ENCODE results near the gene BEND7. TPM values are rescaled to one million over a fixed set of nuclear protein-coding genes. Genes with fewer than 3 reads are reported as not detected.
A peak's percentile ranks its signal among the peaks of the same experiment; 100 is the strongest.
"Not testable (repeated sequence)": the region's sequence is repeated elsewhere in the genome, so short reads cannot be mapped to it uniquely, and the experiment has no call there.

The BEND7 gene
- total and polyA plus RNA-seq, 8 donors, result 4.6 to 32.1 (median 21.0) TPM

- Histone ChIP-seq H3K36me3 (peaks cover 5 to 39% (median 17%) of the 10 kb centered on the region in 4 donors), H3K9me3 (no peaks in the 10 kb centered on the region), H3K27me3 (peaks cover 0 to 45% (median 9%) of the 10 kb centered on the region in 3 donors), H3K4me1 (peaks cover 12 to 21% (median 15%) of the 10 kb centered on the region in 4 donors), H3K27ac (no peak overlapping the region), H3K4me3 (no peak overlapping the region)
- WGBS, 5 donors, result 76 to 86% (median 79%) methylated on average over 7 of the region's 7 CpGs
- no peak for DNase-seq
- intact Hi-C loops (cut with DNase I; ENCODE audit: low total_unique reads), result no loop called here
- no peak for TF ChIP-seq POLR2A (IDR thresholded peaks at IDR 0.05)
Measured at GRCh38 chr10:13441476-13441875, 87.3 kb downstream of the BEND7 start.

DNA sequence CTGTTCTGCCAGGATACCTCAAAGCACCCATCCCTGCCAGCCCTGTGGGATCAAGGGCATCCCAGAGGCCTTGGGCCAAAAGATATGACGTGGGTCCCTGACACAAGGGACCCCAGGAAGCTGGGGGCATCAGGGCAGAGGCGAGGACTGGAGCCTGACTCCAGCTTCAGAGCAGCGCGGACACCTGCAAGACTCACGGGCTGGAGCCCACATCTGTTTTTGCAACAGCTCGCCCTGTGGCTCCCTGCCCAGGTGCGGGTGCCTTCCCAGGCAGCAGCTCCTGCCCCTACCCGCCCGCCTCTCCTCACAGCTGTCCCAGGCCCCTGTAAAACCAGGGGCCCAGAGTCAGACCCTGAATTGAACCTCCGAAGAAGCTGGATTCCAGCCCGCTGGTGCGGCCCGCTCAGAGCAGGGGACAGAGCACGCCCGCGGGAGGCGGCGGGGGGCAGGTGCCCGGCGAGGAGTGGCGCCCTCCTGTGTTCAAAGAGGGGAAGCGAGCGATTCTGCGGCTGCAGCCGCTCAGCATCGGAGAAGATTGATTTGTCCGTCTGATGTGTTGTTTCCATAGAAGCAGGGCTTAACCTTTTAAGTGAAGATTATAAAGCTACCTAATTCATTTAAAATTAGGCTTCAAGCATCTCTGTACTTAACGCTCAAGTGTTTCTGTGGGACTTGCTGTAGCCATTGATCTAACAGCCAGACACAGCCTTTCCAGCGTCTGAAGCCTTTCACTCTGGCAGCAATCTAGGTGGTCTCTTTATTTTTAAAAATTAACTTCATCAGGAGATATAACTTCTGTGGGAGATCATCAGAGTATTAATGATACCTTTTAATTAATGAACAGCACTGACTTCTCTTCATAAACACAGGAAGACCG, 88.4 kb downstream of the BEND7 start:
- intact Hi-C loops (cut with DNase I; ENCODE audit: low total_unique reads), result no loop called here
- Histone ChIP-seq H3K4me3 (peak overlapping the region; percentile 35 to 50 (median 38)), H3K27ac (no peak overlapping the region), H3K36me3 (peaks cover 0 to 28% (median 6%) of the 10 kb centered on the region in 4 donors), H3K4me1 (peaks cover 12 to 21% (median 15%) of the 10 kb centered on the region in 4 donors), H3K9me3 (no peaks in the 10 kb centered on the region), H3K27me3 (peaks cover 0 to 53% (median 9%) of the 10 kb centered on the region in 3 donors)
- TF ChIP-seq POLR2AphosphoS5 (IDR thresholded peaks at IDR 0.05), result peak in 1 of 3 donors; percentile 21
- TF ChIP-seq EP300 (IDR thresholded peaks at IDR 0.05), result no peak
- TF ChIP-seq, protein P1, sequence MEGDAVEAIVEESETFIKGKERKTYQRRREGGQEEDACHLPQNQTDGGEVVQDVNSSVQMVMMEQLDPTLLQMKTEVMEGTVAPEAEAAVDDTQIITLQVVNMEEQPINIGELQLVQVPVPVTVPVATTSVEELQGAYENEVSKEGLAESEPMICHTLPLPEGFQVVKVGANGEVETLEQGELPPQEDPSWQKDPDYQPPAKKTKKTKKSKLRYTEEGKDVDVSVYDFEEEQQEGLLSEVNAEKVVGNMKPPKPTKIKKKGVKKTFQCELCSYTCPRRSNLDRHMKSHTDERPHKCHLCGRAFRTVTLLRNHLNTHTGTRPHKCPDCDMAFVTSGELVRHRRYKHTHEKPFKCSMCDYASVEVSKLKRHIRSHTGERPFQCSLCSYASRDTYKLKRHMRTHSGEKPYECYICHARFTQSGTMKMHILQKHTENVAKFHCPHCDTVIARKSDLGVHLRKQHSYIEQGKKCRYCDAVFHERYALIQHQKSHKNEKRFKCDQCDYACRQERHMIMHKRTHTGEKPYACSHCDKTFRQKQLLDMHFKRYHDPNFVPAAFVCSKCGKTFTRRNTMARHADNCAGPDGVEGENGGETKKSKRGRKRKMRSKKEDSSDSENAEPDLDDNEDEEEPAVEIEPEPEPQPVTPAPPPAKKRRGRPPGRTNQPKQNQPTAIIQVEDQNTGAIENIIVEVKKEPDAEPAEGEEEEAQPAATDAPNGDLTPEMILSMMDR (IDR thresholded peaks at IDR 0.05), result peak in 5 of 7 experiments; percentile 71 to 87 (median 82)
- TF ChIP-seq POLR2A (IDR thresholded peaks at IDR 0.05), result no peak
- WGBS, 5 donors, result 5 to 9% (median 7%) methylated on average over 17 to 30 of the region's 30 CpGs
- peak; percentile 70 to 86 for DNase-seq

- TF ChIP-seq, protein P1 (IDR thresholded peaks at IDR 0.05), result no peak
- no peak for TF ChIP-seq POLR2A (IDR thresholded peaks at IDR 0.05)
- no peak for TF ChIP-seq POLR2AphosphoS5 (IDR thresholded peaks at IDR 0.05)
- no peak for TF ChIP-seq EP300 (IDR thresholded peaks at IDR 0.05)
- WGBS, 5 donors, result 13 to 31% (median 15%) methylated on average over 29 of the region's 29 CpGs
- H3K36me3 ChIP-seq, result peaks cover 0 to 23% (median 2%) of the 10 kb centered on the region in 4 donors
- peak overlapping the region; percentile 35 to 50 (median 38) for H3K4me3 ChIP-seq
- H3K27me3 ChIP-seq, result peaks cover 0 to 53% (median 9%) of the 10 kb centered on the region in 3 donors
- peak; percentile 32 to 40 for DNase-seq
- no peaks in the 10 kb centered on the region for H3K9me3 ChIP-seq
- H3K4me1 ChIP-seq, result peaks cover 12 to 21% (median 15%) of the 10 kb centered on the region in 4 donors
- H3K27ac ChIP-seq, result no peak overlapping the region
- intact Hi-C loops (cut with DNase I; ENCODE audit: low total_unique reads), result loop anchor here (5.0 kb wide), 1 partner anchor 62 kb away; no protein-coding TSS in a partner anchor
Measured at GRCh38 chr10:13439313-13440184, 89.3 kb downstream of the BEND7 start.

DNA sequence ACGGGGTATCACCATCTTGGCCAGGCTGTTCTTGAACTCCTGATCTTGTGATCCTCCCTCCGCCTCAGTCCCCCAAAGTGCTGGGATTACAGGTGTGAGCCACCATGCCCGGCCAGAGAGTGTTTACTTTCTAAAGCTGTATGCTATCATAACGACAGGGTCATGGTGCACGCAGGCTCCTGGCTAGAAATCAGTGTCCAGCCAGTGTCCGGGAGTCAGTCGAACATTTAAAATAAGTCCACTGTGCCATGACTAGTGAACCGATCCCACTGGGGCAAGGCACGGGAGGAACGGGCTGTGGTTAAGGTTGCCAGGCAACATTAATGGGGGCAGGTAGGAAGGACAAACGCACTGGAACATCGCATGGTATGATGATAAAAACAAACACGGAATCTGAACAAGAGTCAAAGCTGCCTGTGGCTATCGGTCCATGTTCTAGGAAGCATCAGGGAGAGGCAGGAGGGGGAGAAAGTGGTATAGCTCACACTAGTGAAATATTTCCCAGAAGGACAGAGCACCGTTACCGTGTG, 91.7 kb downstream of the BEND7 start:
- WGBS, 5 donors, result 36 to 50% (median 41%) methylated on average over 15 to 16 of the region's 16 CpGs
- intact Hi-C loops (cut with DNase I; ENCODE audit: low total_unique reads), result loop anchor here (5.0 kb wide), 1 partner anchor 60 kb away; no protein-coding TSS in a partner anchor
- no peak for TF ChIP-seq POLR2A (IDR thresholded peaks at IDR 0.05)
- TF ChIP-seq, protein P1 (IDR thresholded peaks at IDR 0.05), result no peak
- TF ChIP-seq POLR2AphosphoS5 (IDR thresholded peaks at IDR 0.05), result no peak
- TF ChIP-seq EP300 (IDR thresholded peaks at IDR 0.05), result no peak
- H3K4me3 ChIP-seq, result no peak overlapping the region
- peaks cover 12 to 21% (median 15%) of the 10 kb centered on the region in 4 donors for H3K4me1 ChIP-seq
- H3K27me3 ChIP-seq, result peaks cover 0 to 53% (median 9%) of the 10 kb centered on the region in 3 donors
- no peak overlapping the region for H3K27ac ChIP-seq
- H3K9me3 ChIP-seq, result no peaks in the 10 kb centered on the region
- no peaks in the 10 kb centered on the region for H3K36me3 ChIP-seq
- DNase-seq, result no peak

DNA sequence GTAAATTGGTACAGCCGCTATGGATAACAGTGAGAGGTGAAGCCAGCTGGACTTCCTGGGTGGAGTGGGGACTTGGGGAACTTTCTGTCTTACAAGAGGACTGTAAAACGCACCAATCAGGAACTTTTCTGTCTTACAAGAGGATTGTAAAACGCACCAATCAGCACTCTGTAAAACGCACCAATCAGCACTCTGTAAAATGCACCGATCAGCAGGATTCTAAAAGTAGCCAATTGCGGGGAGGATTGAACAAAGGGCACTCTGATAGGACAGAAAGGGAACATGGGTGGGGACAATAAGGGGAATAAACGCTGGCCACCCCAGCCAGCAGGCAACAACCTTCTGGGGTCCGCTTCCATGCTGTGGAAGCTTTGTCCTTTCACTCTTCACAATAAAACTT, 100.9 kb downstream of the BEND7 start:
- DNase-seq; H3K27ac ChIP-seq; H3K36me3 ChIP-seq; H3K4me1 ChIP-seq; intact Hi-C loops (cut with DNase I; ENCODE audit: low total_unique reads); H3K9me3 ChIP-seq; H3K4me3 ChIP-seq; H3K27me3 ChIP-seq: not testable (repeated sequence)
- WGBS, 5 donors, result 91 to 94% (median 93%) methylated on average over 8 of the region's 8 CpGs

Data from stomach (tissue), 9 donors.